LNCaP clone FGC (cell line): ENCODE data around the gene LRFN2.

Experiments
- DNase-seq: peaks from one replicate; pipeline ENCODE4 v3.0.0-alpha.2; 2011; ENCODE audit warnings: low read depth
- H3K4me3 ChIP-seq: 2 replicates; pipeline ENCODE4 v1.5.1; 2011; ENCODE audit warnings: mild to moderate bottlenecking, low read depth, low read length, control low read depth
- TF ChIP-seq, protein P1 (sequence below): IDR thresholded peaks from 2 replicates; pipeline ENCODE4 v1.5.1; 2012; ENCODE audit warnings: mild to moderate bottlenecking; ENCODE audit not compliant: control insufficient read depth, insufficient read depth; ENCODE audit errors: extremely low read depth

LRFN2 gene

DNA sequence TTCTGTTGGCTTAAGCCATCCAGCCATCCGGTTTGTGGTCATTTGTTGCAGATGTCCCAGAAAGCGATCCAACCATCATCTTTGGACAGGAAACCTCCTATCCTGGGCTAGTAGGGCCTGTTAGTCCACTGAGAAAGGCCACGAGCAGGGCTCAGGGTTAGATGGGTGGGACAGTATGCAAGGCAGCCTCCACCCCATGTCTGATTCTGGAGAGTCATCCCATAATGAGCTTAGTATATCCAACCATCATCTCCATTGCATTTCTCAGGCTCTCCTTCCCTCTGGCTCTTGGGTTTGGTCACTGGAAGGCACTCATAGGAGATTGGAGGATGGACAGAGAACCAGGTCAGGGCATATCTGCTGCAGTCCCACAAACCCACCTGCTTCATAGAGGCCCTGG, 117.8 kb downstream of the LRFN2 start:
- no peak overlapping the region for H3K4me3 ChIP-seq
- DNase-seq = no peak
- TF ChIP-seq, protein P1, sequence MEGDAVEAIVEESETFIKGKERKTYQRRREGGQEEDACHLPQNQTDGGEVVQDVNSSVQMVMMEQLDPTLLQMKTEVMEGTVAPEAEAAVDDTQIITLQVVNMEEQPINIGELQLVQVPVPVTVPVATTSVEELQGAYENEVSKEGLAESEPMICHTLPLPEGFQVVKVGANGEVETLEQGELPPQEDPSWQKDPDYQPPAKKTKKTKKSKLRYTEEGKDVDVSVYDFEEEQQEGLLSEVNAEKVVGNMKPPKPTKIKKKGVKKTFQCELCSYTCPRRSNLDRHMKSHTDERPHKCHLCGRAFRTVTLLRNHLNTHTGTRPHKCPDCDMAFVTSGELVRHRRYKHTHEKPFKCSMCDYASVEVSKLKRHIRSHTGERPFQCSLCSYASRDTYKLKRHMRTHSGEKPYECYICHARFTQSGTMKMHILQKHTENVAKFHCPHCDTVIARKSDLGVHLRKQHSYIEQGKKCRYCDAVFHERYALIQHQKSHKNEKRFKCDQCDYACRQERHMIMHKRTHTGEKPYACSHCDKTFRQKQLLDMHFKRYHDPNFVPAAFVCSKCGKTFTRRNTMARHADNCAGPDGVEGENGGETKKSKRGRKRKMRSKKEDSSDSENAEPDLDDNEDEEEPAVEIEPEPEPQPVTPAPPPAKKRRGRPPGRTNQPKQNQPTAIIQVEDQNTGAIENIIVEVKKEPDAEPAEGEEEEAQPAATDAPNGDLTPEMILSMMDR = no peak

DNA sequence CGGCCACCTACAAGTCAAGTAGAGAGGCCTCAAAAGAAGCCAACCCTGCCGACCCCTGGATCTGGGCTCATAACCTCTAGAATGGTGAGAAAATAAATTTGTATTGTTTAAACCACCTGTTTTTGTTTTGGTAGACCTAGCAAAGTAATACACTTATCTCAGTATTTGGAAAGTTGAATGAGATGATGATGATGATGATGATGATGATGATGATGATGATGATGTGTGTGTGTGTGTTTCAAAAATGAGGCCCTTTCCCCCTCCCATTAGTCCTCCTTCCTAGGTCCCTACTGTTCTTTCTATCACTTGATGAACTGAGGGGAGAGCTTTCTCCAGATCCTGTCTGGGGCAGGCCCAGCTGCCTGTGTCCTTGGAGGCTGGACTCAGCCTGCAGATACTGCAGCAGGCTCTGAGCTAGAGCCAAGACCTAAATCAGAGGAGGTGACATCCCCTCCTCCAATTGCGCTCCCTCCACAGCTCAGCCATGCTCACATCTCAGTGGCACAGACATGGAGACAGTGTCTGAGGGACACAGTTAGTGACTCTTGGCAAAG, 120.1 kb downstream of the LRFN2 start:
- TF ChIP-seq, protein P1 = no peak
- no peak overlapping the region for H3K4me3 ChIP-seq
- no peak for DNase-seq

DNA sequence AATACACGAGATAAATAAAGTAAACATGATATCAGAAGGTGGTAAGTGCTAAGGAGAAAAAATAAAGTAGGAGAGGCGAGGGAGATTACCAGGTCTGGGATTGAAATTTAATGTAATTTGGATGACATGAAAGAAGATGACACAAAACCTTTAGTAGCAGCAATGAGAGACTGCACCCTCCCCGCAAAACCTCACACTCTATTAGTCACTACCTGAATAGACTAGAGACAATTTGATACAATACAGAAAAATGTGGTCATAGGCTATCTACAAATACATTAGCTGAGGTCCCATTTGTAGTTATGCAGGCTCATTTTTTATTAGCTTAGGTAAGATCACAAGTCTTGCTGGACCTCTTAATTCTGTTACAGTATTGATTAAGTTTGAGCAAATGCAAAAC, 125.5 kb downstream of the LRFN2 start:
- DNase-seq = no peak
- no peak overlapping the region for H3K4me3 ChIP-seq
- TF ChIP-seq, protein P1 = no peak

DNA sequence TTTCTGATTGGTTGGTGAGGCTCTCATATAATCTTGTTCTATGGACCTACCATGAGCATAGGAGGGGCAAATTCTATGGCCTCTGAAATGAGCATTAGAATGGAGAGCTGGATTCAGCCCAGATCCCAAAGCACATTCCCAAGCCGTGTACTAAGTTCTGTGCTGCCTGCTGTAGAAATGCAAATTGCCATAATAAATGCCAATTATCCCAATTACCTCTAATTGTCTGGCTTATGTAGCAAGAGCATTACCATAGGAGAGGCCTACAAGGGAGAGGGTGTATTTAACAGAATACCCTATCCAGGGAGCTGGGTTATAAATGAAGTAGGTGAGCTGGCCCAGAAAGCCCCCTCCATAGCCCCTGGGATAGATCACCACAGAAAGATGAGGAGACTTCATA, 126.8 kb downstream of the LRFN2 start:
- DNase-seq = no peak
- H3K4me3 ChIP-seq = no peak overlapping the region
- TF ChIP-seq, protein P1 = no peak

DNA sequence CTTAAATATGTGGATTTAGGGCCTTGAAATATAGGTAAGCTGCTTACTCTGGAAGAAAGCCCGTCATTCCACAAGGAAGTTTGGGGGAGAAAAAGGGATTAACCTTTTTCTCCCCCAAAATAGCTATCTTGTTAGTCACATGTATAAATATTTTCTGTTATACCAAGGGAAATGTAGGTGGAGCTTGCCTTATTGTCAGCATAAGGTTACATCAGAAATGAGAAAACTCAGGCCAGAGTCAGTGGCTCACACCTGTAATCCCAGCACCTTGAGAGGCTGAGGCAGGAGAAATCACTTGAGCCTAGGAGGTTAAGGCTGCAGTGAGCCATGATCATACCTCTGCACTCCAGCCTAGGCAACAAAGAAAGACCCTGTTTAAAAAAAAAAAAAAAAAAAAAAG, 129.9 kb downstream of the LRFN2 start:
- H3K4me3 ChIP-seq = no peak overlapping the region
- no peak for DNase-seq

DNA sequence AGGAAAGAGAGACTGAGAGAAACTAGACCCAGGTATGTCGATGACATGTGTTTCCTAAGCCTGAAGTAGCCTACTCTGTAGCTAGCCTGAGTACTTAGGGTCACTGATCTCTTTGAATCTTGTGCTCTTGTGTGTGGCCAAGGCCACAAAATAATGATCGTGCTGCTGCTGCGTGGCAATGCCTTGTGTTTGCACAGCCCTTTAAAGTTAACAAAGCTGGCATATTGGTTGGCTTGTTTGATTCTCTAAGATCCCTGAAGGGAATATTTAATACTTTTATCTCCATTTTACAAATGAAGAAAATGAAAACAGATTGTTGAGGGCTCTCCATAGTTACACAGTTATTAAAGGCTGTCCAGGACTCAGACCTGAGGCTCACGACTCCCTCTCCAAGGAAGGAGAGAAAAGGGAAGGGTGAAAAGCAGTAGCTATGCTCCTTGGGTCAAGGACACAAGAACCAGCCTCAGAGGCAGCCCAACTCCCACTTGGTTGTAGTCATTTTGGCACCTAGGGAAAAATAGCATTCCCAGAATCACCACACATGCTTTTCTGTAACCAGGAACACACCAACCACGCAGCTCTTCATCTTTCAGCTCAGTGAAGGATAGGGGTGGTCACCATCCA, 130.7 kb downstream of the LRFN2 start:
- no peak for DNase-seq
- no peak overlapping the region for H3K4me3 ChIP-seq
- TF ChIP-seq, protein P1 = no peak

More for the DNA sequence above, 129.9 kb downstream of the LRFN2 start:
- TF ChIP-seq, protein P1 = no peak
